HG03159 (cell line): ENCODE results near the gene OR2H2.

Experiments
- ATAC-seq: cut with Tn5 transposase; IDR thresholded peaks from one replicate; pipeline ENCODE4 v1.9.1; 2021; ENCODE audit warnings: mild to moderate bottlenecking, moderate library complexity; ENCODE audit not compliant: unreplicated experiment

Gene OR2H2

GRCh38 chr6:29590218-29590808, 5.4 kb downstream of the OR2H2 start:
- ATAC-seq: no peak

- no peak for ATAC-seq
Observed at GRCh38 chr6:29591677-29592076, 6.8 kb downstream of the OR2H2 start.

GRCh38 chr6:29593199-29593855, 8.4 kb downstream of the OR2H2 start:
- ATAC-seq: no peak

- no peak for ATAC-seq
Observed at GRCh38 chr6:29596381-29596900, 11.5 kb downstream of the OR2H2 start.

GRCh38 chr6:29597184-29597583, 12.3 kb downstream of the OR2H2 start:
- ATAC-seq: no peak

GRCh38 chr6:29598172-29598747, 13.3 kb downstream of the OR2H2 start:
- no peak for ATAC-seq

- ATAC-seq: no peak
Observed at GRCh38 chr6:29602564-29603361, 17.8 kb downstream of the OR2H2 start.

GRCh38 chr6:29603456-29603855, 18.5 kb downstream of the OR2H2 start:
- no peak for ATAC-seq

- ATAC-seq: no peak
Observed at GRCh38 chr6:29603930-29604329, 19.0 kb downstream of the OR2H2 start.

GRCh38 chr6:29608131-29608530, 23.2 kb downstream of the OR2H2 start:
- ATAC-seq: no peak

- no peak for ATAC-seq
Observed at GRCh38 chr6:29610540-29610939, 25.6 kb downstream of the OR2H2 start.

- ATAC-seq: no peak
Observed at GRCh38 chr6:29611426-29611825, 26.5 kb downstream of the OR2H2 start.

- no peak for ATAC-seq
Observed at GRCh38 chr6:29617782-29618554, 33.0 kb downstream of the OR2H2 start.

GRCh38 chr6:29619578-29620160, 34.7 kb downstream of the OR2H2 start:
- ATAC-seq: no peak

GRCh38 chr6:29620630-29621029, 35.7 kb downstream of the OR2H2 start:
- ATAC-seq: no peak

GRCh38 chr6:29624520-29624961, 39.6 kb downstream of the OR2H2 start:
- ATAC-seq: no peak

- no peak for ATAC-seq
Observed at GRCh38 chr6:29625337-29625930, 40.5 kb downstream of the OR2H2 start.

- ATAC-seq: no peak
Observed at GRCh38 chr6:29626948-29627754, 42.2 kb downstream of the OR2H2 start.
